Fibroblast of mammary gland (primary cell): ENCODE measurements around the gene PHLDB2.
A peak's percentile ranks its signal among the peaks of the same experiment; 100 is the strongest.

ENCODE experiments used
- DNase-seq: peaks from one replicate; pipeline ENCODE4 v3.0.0-alpha.2; 2010; ENCODE audit warnings: low read depth
- H3K4me3 ChIP-seq: 2 replicates; pipeline ENCODE4 v1.5.1; 2011; ENCODE audit warnings: low read depth, mild to moderate bottlenecking, low read length, moderate library complexity; ENCODE audit not compliant: control insufficient read depth
- CTCF ChIP-seq: conservative IDR thresholded peaks from 2 replicates; pipeline ENCODE4 v1.5.1; 2011; ENCODE audit warnings: low read depth, low read length, inconsistent platforms; ENCODE audit not compliant: control insufficient read depth, insufficient read depth

PHLDB2 gene

DNA sequence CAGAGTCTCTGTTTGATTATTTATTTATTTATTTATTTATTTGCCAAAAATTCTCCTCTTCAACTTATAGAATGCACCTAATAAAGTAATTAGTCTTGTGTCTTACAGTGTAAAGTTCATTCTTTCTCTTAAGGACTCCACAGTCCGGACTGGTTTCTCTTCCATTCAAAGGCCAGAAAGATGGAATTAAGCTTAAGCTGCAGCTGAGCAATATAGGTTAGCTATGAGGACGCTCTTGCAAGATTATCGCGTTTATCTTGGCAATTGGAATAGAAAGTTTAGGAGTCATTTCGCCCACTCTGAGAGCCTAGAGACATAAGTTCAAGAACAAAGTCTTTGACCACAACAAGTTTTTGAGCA lies 154.7 kb downstream of the PHLDB2 start:
- no peak overlapping the region for H3K4me3 ChIP-seq
- no peak for DNase-seq
- no peak for TF ChIP-seq CTCF

- TF ChIP-seq CTCF: no peak
- no peak overlapping the region for H3K4me3 ChIP-seq
- DNase-seq: peak; percentile 23
Observed at GRCh38 chr3:112017091-112017490, 158.0 kb downstream of the PHLDB2 start.

DNA sequence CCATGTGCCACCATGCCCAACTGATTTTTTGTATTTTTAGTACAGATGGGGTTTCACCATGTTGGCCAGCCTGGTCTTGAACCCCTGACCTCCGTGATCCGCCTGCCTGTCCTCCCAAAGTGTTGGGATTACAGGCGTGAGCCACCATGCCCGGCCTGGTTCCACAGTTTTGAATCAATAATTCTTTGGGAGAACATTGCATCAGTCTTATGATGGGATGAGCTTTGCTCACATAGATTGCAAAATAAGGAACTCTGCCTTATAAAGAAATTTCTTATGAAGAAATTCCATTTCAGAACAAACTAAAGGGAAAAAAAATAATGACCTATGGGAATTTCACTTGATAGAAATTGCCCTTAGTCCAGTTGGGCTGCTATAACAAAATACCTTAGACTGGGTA lies 159.6 kb downstream of the PHLDB2 start:
- H3K4me3 ChIP-seq: no peak overlapping the region
- TF ChIP-seq CTCF: no peak
- DNase-seq: no peak

DNA sequence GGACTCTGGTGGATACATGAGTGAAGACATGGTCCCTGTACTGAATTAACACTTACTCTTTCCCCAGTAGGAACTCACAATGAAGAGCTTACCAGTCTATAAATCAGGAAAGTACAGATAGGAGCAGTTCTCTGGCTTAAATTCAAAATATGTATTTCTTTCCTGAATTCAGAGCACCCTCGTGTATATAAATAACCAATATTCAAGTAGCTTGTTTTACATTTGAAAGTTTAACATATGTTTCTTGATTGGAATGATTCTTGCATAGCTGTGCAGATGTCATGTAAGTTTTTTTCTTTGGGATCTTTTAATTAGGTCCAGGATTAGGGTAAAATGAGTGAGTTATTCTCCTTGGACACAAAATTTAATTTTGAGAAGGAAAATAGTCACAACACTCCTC lies 160.7 kb downstream of the PHLDB2 start:
- no peak for TF ChIP-seq CTCF
- no peak overlapping the region for H3K4me3 ChIP-seq
- DNase-seq: no peak

DNA sequence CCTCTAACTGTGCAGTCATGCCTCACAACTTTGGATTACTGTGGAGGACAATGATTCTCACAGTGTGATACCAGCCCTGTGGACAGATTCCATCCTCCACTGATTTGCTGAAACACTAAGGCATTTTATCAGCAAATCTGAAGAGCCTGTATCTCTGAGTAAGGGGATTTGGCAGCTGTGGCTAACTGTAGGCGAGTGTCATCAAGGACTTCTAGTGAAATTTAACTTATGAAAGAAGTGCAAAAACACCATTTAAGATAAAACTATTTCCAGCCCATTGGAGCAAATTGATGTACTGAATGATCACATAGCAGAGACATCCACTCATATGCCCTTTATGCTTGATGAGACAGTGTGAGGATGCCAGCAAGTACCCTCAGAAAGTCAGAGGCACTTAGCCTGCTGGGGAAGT lies 161.6 kb downstream of the PHLDB2 start:
- no peak for TF ChIP-seq CTCF

More for the DNA sequence above, 161.6 kb downstream of the PHLDB2 start:
- no peak for DNase-seq
- H3K4me3 ChIP-seq: no peak overlapping the region
